GM10248 (cell line): ENCODE data around the gene IL20.

Source experiments
- CTCF ChIA-PET: fragments of 300-600 bp; sonication (Branson Sonifier 250); formaldehyde crosslinking; extraction: SDS; loops from one replicate; lab custom pipeline; 2021; ENCODE audit warnings: antibody characterized with exemption; lab: Yijun Ruan, JAX
- POLR2A ChIA-PET: fragments of 350-650 bp; sonication (Branson Sonifier 250); formaldehyde crosslinking; extraction: SDS; loops from one replicate; lab custom pipeline; 2020; ENCODE audit warnings: antibody characterized with exemption; lab: Yijun Ruan, JAX
- DNase-seq: peaks from one replicate; pipeline ENCODE4 v3.0.0; 2012; ENCODE audit errors: extremely low spot score
- TF ChIP-seq, protein P1 (sequence below): IDR thresholded peaks from 2 replicates; pipeline ENCODE4 v1.5.1; 2012; ENCODE audit warnings: mild to moderate bottlenecking, low read depth; ENCODE audit errors: extremely low read depth, missing control alignments, control extremely low read depth

Gene IL20

DNA sequence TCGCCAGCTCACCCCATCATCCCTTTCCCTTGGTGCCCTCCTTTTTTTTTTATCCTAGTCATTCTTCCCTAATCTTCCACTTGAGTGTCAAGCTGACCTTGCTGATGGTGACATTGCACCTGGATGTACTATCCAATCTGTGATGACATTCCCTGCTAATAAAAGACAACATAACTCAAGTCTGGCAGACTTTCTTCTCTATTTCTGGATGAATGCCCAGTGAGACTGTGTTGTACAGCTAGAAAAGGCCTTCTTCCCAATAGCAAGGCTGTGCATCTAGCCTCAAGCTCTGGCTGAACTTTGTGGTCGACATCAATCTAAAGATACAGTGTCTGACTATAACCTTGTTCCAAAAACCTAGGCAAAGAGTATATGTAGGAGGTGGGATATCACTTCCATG lies 38.3 kb downstream of the IL20 start:
- POLR2A ChIA-PET, result no interaction called here
- TF ChIP-seq, protein P1, sequence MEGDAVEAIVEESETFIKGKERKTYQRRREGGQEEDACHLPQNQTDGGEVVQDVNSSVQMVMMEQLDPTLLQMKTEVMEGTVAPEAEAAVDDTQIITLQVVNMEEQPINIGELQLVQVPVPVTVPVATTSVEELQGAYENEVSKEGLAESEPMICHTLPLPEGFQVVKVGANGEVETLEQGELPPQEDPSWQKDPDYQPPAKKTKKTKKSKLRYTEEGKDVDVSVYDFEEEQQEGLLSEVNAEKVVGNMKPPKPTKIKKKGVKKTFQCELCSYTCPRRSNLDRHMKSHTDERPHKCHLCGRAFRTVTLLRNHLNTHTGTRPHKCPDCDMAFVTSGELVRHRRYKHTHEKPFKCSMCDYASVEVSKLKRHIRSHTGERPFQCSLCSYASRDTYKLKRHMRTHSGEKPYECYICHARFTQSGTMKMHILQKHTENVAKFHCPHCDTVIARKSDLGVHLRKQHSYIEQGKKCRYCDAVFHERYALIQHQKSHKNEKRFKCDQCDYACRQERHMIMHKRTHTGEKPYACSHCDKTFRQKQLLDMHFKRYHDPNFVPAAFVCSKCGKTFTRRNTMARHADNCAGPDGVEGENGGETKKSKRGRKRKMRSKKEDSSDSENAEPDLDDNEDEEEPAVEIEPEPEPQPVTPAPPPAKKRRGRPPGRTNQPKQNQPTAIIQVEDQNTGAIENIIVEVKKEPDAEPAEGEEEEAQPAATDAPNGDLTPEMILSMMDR, result no peak
- CTCF ChIA-PET, result interaction anchor here (0.9 to 13.1 kb wide), 2 partner anchors 9 to 268 kb away, joined by 3 to 94 read pairs; partner anchors contain the start of gene DYRK3
- DNase-seq, result no peak

DNA sequence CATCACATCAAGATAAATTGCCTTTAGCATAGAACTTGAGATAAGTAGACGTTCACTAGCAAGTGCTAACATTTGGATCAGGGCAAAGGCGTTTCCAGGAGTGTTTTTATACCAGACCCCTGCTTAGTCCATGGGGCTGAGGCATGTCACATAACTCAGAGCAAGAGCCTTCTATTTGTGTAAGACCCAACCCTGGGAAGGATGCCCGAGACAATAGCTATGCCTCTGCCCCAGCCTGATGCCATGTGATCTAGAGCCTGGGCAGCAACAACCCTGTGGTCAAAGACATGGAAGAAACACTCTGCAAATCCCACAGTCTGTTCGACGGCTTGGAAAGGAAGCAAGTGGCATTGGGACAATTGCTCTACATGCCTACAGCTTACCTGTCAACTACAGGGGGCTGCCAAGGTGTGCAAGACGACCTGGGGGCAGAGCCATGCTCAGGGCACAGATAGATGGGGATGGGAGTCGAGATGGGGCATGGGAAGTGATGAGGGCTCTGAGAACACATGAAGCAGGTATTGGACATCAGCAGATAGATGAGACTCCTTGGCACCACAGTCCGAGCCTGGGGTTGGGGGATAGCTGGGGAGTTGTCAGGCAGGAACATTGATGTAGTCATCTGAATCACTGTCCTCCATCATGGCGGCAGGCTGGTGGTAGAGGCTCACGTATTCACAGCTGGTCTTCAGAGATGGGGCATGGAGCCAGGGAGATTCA lies 39.2 kb downstream of the IL20 start:
- CTCF ChIA-PET, result interaction anchor here (0.9 to 13.1 kb wide), 6 partner anchors 8 to 295 kb away, joined by 3 to 94 read pairs (median 4); partner anchors contain the start of gene DYRK3
- TF ChIP-seq, protein P1, result no peak
- no peak for DNase-seq
- POLR2A ChIA-PET, result no interaction called here

DNA sequence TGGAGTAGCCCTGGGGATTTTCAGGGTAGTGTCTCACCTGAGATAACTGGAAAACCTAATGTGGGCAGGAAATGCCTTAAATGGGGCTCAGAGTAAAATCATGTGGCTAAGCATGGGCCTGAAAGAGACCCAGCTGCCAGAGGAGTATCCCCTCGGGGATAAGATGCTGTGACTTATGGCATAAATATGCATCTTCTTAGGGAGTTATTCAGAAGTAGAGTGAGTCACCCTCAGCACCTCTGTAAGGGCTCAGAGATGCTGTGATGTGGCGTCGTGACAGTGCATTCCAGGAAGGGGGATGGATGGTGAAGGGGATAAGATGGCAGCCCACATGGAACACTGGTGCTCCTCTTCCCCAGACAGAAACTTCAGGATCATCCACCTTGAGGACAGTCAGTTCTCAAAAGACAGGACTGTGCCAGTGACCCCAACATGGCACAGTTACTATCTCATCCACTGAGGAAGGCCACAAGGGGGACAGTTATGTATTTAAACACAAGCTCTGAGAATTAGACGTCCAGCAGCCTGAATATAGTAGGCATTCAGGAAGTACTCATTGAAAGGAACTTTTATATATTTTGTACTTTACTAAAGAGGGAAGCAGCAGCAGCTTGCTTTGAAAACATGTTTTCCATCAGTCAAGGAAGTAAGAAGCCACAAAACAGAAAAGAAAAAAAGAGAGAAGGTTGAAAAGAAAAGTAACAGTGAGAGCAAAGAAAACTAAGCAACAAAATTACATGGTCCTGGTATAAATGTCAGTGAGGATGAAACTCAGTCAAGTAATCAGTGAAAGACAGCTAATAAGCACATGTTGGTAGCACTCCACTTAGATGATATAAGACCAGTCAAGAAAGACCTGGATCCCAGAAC lies 40.1 kb downstream of the IL20 start:
- DNase-seq, result peak; percentile 34
- TF ChIP-seq, protein P1, result no peak
- ChIA-PET POLR2A (no interaction called here), CTCF (interaction anchor here (0.6 to 13.1 kb wide), 14 partner anchors 7 to 296 kb away, joined by 3 to 94 read pairs (median 4); partner anchors contain the start of genes DYRK3 and FCMR)

DNA sequence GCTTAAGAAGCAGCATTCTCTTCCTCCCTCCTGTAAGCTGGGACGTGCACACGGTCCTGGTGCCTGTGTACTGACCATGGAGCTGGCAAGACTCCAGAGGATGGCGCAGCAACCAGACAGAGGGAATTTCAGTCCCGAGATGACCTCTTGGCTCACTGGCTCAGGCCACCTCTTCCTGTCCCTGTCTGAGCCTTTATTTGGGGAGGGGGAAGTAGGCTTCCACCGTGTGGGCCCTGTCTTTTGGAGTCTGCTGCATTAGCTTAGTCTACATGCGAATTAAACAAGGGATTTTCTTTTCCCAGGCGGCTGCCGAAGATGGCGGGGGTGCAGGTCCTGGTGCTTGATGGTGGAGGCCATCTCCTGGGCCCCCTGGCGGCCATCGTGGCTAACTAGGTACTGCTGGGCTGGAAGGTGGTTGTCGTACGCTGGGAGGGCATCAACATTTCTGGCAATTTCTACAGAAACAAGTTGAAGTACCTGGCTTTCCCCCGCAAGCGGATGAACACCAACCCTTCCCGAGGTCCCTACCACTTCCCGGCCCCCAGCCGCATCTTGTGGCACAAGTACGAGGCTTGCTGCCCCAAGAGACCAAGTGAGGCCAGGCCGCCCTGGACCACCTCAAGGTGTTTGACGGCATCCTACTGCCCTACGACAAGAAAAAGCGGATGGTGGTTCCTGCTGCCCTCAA lies 42.0 kb downstream of the IL20 start:
- ChIA-PET CTCF (interaction anchor here (0.7 to 3.6 kb wide), 10 partner anchors 10 to 273 kb away, joined by 3 to 29 read pairs (median 7); partner anchors contain the start of gene DYRK3), POLR2A (no interaction called here)
- DNase-seq, result no peak
- TF ChIP-seq, protein P1, result no peak

DNA sequence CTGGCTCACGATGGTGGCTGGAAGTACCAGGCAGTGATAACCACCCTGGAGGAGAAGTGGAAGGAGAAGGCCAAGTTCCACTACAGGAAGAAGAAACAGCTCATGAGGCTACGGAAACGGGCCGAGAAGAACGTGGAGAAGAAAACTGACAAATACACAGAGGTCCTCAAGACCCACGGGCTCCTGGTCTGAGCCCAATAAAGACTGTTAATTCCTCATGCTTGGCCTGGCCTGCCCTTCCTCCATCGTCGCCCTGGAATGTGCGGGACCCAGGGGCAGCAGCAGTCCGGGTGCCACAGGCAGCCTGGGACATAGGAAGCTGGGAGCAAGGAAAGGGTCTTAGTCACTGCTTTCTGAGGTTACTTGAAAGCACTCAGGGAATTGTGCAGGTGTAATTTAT lies 42.6 kb downstream of the IL20 start:
- TF ChIP-seq, protein P1, result no peak
- ChIA-PET POLR2A (no interaction called here), CTCF (interaction anchor here (0.7 to 3.6 kb wide), 16 partner anchors 10 to 429 kb away, joined by 3 to 29 read pairs (median 6); partner anchors contain the start of genes FCMR and IL24)
- DNase-seq, result no peak
